C4-2B (cell line): ENCODE data around the gene CLMN.

Experiments
- ZFX ChIP-seq: fragments of 450-650 bp; IDR thresholded peaks from 2 replicates; pipeline ENCODE4 v1.6.1; 2017
- TF ChIP-seq, protein P1 (sequence below): fragments of 450-650 bp; conservative IDR thresholded peaks from 2 replicates; pipeline ENCODE4 v1.5.1; 2017; ENCODE audit warnings: mild to moderate bottlenecking

DNA sequence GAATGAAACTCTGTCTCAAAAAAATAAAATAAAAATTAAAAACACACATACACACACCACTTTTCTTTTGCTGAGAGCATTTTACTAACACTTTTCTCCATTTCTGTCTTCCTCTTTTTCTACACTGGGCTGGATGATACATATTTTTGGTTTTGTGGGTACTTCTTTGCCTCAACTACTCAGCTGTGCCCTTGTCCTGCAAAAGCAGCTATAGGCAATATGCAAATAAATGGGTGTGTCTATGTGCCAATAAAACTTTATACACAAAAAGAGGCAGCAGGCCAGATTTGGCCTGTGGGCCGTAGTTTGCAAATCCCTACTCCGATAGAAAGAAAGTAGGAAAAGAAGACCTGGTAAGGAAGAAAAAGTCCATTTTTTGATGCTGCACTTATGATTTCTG is 6.5 kb downstream of the CLMN start:
- TF ChIP-seq, protein P1, sequence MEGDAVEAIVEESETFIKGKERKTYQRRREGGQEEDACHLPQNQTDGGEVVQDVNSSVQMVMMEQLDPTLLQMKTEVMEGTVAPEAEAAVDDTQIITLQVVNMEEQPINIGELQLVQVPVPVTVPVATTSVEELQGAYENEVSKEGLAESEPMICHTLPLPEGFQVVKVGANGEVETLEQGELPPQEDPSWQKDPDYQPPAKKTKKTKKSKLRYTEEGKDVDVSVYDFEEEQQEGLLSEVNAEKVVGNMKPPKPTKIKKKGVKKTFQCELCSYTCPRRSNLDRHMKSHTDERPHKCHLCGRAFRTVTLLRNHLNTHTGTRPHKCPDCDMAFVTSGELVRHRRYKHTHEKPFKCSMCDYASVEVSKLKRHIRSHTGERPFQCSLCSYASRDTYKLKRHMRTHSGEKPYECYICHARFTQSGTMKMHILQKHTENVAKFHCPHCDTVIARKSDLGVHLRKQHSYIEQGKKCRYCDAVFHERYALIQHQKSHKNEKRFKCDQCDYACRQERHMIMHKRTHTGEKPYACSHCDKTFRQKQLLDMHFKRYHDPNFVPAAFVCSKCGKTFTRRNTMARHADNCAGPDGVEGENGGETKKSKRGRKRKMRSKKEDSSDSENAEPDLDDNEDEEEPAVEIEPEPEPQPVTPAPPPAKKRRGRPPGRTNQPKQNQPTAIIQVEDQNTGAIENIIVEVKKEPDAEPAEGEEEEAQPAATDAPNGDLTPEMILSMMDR, result no peak
- no peak for TF ChIP-seq ZFX
